Cardiac muscle cell (in vitro differentiated cells and primary cell): Measurements from ENCODE around the gene NCCRP1. TPM values are rescaled to one million over a fixed set of nuclear protein-coding genes. Genes with fewer than 3 reads are reported as not detected.

Experiments
- DNase-seq, 2 donors: peaks; one replicate each; pipeline versions ENCODE4 v3.0.0 to v3.0.0-alpha.2; 2010 to 2017; ENCODE audit warnings: low read depth in 1 of 2, low spot score in 1 of 2
- H3K27ac ChIP-seq: fragments of 200-600 bp; sonication (generic); 2 replicates; pipeline ENCODE4 v1.5.1; 2016
- H3K27me3 ChIP-seq: fragments of 200-600 bp; sonication (generic); 2 replicates; pipeline ENCODE4 v1.6.0; 2016; ENCODE audit warnings: control low read depth
- H3K36me3 ChIP-seq: fragments of 200-600 bp; sonication (generic); 2 replicates; pipeline ENCODE4 v1.5.1; 2016; ENCODE audit warnings: control low read depth
- H3K4me1 ChIP-seq: fragments of 200-600 bp; sonication (generic); 2 replicates; pipeline ENCODE4 v1.8.1; 2017; ENCODE audit warnings: low read depth, mild to moderate bottlenecking, mixed run types
- H3K4me3 ChIP-seq: fragments of 200-600 bp; sonication (generic); 2 replicates; pipeline ENCODE4 v1.5.1; 2016; ENCODE audit warnings: mild to moderate bottlenecking
- H3K9me3 ChIP-seq: fragments of 200-600 bp; sonication (generic); 2 replicates; pipeline ENCODE4 v1.5.1; 2017; ENCODE audit warnings: low read depth, mild to moderate bottlenecking, control low read depth
- polyA plus RNA-seq: library from polyadenylated mRNA; unstranded; fragments of >200 nt; fragmentation: Nextera tagmentation; extraction: Ambion mirVana; gene quantifications from 2 replicates; pipeline ENCODE4 v1.2.1, GENCODE V29; 2016
- total RNA-seq: library from RNA; depleted of rRNA; stranded (reverse); fragments of >200 nt; gene quantifications from 2 replicates; pipeline ENCODE4 v1.2.3, GENCODE V29; 2016
- TF ChIP-seq, protein P1 (sequence below): IDR thresholded peaks from 2 replicates; pipeline ENCODE4 v1.5.1; 2012; ENCODE audit warnings: low read depth, mild to moderate bottlenecking, low read length

NCCRP1 gene
- total and polyA plus RNA-seq, 2 experiments from 2014 or later: 10.0 to 16.1 TPM

DNA sequence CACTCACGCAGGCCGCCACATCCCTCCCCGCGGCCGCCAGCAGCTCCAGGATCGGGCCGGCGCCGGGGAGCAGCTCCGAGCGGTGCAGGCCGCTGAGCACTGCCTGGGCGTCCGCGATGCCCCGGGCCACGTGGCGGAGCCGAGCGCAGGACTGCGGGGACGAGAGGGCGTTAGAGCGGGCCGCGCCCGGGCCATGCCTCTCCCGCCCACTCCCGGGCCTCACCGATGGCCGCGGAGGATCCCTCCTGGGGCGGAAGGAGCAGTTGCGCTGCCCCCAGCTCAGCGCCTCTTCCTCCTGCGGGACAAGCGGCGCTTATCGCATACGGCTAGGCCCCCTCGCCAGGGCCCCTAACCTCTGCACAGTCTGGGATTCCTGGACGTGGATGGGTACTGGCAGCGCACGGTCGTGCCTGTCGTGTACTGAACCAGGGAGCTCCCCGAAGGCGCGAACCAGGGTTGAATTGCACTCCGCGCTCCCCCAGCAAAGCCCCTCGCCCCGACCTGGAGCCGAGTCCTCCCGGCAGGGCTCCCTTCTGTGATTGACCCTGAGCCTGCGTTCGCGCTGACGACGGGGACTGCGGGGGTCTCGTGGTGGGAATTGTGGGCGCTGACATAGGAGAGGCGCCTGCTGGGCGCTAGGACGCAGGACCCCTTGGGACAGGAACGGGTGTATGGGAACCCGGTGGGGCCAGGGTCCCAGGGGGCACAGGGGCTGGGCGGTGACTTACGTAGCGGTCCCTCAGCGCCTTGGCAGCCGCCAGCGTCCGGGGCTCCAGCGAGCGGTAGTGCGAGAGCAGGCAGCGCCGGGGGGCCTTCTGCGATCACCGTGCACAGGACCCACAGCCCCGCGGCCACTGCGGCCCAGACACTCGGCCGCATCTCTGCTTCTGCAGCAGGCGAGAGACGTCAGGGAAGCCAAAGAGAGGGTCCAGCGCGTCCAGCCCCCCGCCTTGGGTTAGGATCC, 51.2 kb downstream of the NCCRP1 start:
- peak; percentile 24 to 47 for DNase-seq
- Histone ChIP-seq H3K27me3 (peaks cover 46% of the 10 kb centered on the region), H3K36me3 (no peaks in the 10 kb centered on the region), H3K9me3 (no peaks in the 10 kb centered on the region), H3K4me3 (no peak overlapping the region), H3K4me1 (no peaks in the 10 kb centered on the region), H3K27ac (no peak overlapping the region)
- TF ChIP-seq, protein P1, sequence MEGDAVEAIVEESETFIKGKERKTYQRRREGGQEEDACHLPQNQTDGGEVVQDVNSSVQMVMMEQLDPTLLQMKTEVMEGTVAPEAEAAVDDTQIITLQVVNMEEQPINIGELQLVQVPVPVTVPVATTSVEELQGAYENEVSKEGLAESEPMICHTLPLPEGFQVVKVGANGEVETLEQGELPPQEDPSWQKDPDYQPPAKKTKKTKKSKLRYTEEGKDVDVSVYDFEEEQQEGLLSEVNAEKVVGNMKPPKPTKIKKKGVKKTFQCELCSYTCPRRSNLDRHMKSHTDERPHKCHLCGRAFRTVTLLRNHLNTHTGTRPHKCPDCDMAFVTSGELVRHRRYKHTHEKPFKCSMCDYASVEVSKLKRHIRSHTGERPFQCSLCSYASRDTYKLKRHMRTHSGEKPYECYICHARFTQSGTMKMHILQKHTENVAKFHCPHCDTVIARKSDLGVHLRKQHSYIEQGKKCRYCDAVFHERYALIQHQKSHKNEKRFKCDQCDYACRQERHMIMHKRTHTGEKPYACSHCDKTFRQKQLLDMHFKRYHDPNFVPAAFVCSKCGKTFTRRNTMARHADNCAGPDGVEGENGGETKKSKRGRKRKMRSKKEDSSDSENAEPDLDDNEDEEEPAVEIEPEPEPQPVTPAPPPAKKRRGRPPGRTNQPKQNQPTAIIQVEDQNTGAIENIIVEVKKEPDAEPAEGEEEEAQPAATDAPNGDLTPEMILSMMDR: no peak

DNA sequence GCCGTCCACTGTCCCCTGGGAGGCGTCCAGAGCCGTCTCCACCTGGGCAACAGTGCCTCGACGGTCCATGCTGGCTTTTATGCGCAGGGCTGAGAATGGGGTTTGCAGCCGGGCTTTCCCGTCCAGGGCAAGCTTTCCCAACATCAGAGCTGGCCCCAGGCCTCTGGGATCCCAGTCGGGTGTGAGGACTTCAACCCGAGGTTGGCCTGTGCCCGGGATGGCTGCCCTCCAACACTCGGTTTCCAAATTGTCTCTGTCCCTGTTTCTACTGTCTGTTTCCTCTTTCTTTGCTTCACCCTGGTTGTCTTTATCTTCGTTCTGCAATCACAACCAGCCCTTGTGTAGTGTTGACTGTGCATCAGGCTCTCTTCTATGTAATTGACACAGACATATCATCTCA, 52.0 kb downstream of the NCCRP1 start, which contains the start of gene IFNL4:
TSS of gene IFNL4 (minus strand) at position 51 of the 400 bp plus-strand sequence.
- Histone ChIP-seq H3K9me3 (no peaks in the 10 kb centered on the region), H3K27ac (no peak within 1 kb of the TSS), H3K27me3 (peaks cover 44% of the 10 kb centered on the region), H3K4me3 (no peak within 1 kb of the TSS), H3K36me3 (no peaks in the 10 kb centered on the region), H3K4me1 (no peaks in the 10 kb centered on the region)
- TF ChIP-seq, protein P1: no peak
- no peak for DNase-seq

DNA sequence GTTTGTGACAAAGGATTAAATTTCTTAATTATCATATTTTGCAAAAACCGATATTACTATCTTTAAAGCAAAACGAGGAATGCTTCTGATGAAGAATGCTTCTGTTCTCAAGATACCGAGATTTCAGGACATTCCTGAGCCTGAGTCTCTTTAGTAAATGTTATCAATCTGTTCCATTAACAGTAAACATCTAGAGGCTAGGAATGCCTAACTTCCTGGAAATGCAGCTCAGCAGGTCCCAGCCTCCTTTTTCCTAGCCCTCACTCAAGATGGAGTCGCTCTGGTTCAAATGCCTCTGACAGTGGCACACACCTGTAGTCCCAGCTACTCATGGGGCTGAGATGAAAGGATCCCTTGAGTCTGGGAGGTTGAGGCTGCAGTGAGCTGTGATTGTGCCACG, 54.3 kb downstream of the NCCRP1 start:
- H3K4me1 ChIP-seq: no peaks in the 10 kb centered on the region
- H3K27me3 ChIP-seq: peaks cover 43% of the 10 kb centered on the region
- TF ChIP-seq, protein P1: no peak
- no peak for DNase-seq
- H3K36me3 ChIP-seq: no peaks in the 10 kb centered on the region
- H3K4me3 ChIP-seq: no peak overlapping the region
- no peak overlapping the region for H3K27ac ChIP-seq
- H3K9me3 ChIP-seq: no peaks in the 10 kb centered on the region

Other genes starting within 250 kb of the NCCRP1 start
- 30.9 and 65.3 TPM in 2 replicates for gene FBXO17, start 221.2 kb upstream of the NCCRP1 start, total RNA-seq
- gene FBXO17, start 221.2 kb upstream of the NCCRP1 start, polyA plus RNA-seq: 39.3 and 65.3 TPM in 2 replicates
- gene FBXO27, start 164.4 kb upstream of the NCCRP1 start, total RNA-seq: 17.8 and 21.0 TPM in 2 replicates
- 9.1 and 13.4 TPM in 2 replicates for gene FBXO27, start 164.4 kb upstream of the NCCRP1 start, polyA plus RNA-seq
- gene ACP7, start 112.6 kb upstream of the NCCRP1 start, total RNA-seq: not detected in 2 replicates
- not detected in 2 replicates for gene ACP7, start 112.6 kb upstream of the NCCRP1 start, polyA plus RNA-seq
- 28.7 and 57.9 TPM in 2 replicates for gene PAK4, start 71.2 kb upstream of the NCCRP1 start, total RNA-seq
- 32.5 and 62.2 TPM in 2 replicates for gene PAK4, start 71.2 kb upstream of the NCCRP1 start, polyA plus RNA-seq
- gene SYCN, start 7.3 kb downstream of the NCCRP1 start, total RNA-seq: not detected in 2 replicates
- not detected in 2 replicates for gene SYCN, start 7.3 kb downstream of the NCCRP1 start, polyA plus RNA-seq
- not detected in 2 replicates for gene IFNL3, start 48.0 kb downstream of the NCCRP1 start, total RNA-seq
- gene IFNL3, start 48.0 kb downstream of the NCCRP1 start, polyA plus RNA-seq: not detected in 2 replicates
- gene IFNL4, start 51.9 kb downstream of the NCCRP1 start, total RNA-seq: not detected in 2 replicates
- 0.17 TPM in 1 of 2 replicates, not detected in the other for gene IFNL4, start 51.9 kb downstream of the NCCRP1 start, polyA plus RNA-seq
- not detected in 2 replicates for gene IFNL2, start 71.4 kb downstream of the NCCRP1 start, total RNA-seq
- gene IFNL2, start 71.4 kb downstream of the NCCRP1 start, polyA plus RNA-seq: not detected in 2 replicates
- not detected in 2 replicates for gene IFNL1, start 99.4 kb downstream of the NCCRP1 start, total RNA-seq
- gene IFNL1, start 99.4 kb downstream of the NCCRP1 start, polyA plus RNA-seq: not detected in 2 replicates
- gene LRFN1, start 123.9 kb downstream of the NCCRP1 start, total RNA-seq: 10.3 and 19.4 TPM in 2 replicates
- gene LRFN1, start 123.9 kb downstream of the NCCRP1 start, polyA plus RNA-seq: 12.4 and 18.6 TPM in 2 replicates
- not detected in 2 replicates for gene GMFG, start 139.1 kb downstream of the NCCRP1 start, total RNA-seq
- gene GMFG, start 139.1 kb downstream of the NCCRP1 start, polyA plus RNA-seq: 2.3 and 3.2 TPM in 2 replicates
- gene SAMD4B, start 145.5 kb downstream of the NCCRP1 start, total RNA-seq: 158 and 183 TPM in 2 replicates
- 120 and 139 TPM in 2 replicates for gene SAMD4B, start 145.5 kb downstream of the NCCRP1 start, polyA plus RNA-seq
- 61.9 and 62.2 TPM in 2 replicates for gene PAF1, start 194.1 kb downstream of the NCCRP1 start, total RNA-seq
- 64.4 and 78.3 TPM in 2 replicates for gene PAF1, start 194.1 kb downstream of the NCCRP1 start, polyA plus RNA-seq
- gene MED29, start 194.4 kb downstream of the NCCRP1 start, total RNA-seq: 43.8 and 70.6 TPM in 2 replicates
- gene MED29, start 194.4 kb downstream of the NCCRP1 start, polyA plus RNA-seq: 59.6 and 67.3 TPM in 2 replicates
- gene ZFP36, start 209.9 kb downstream of the NCCRP1 start, total RNA-seq: 13.6 and 14.6 TPM in 2 replicates
- gene ZFP36, start 209.9 kb downstream of the NCCRP1 start, polyA plus RNA-seq: 51.2 and 53.4 TPM in 2 replicates
- gene PLEKHG2, start 215.7 kb downstream of the NCCRP1 start, total RNA-seq: 40.7 and 45.4 TPM in 2 replicates
- 30.5 and 40.0 TPM in 2 replicates for gene PLEKHG2, start 215.7 kb downstream of the NCCRP1 start, polyA plus RNA-seq
- gene RPS16, start 239.0 kb downstream of the NCCRP1 start, total RNA-seq: 369 and 374 TPM in 2 replicates
- gene RPS16, start 239.0 kb downstream of the NCCRP1 start, polyA plus RNA-seq: 508 and 542 TPM in 2 replicates
- gene SUPT5H, start 248.6 kb downstream of the NCCRP1 start, total RNA-seq: 106 and 156 TPM in 2 replicates
- 145 and 185 TPM in 2 replicates for gene SUPT5H, start 248.6 kb downstream of the NCCRP1 start, polyA plus RNA-seq